SK-N-SH treated with all-trans-retinoic acid at 6 μM for 48 hours (cell line): ENCODE data around the gene DES.

Source experiments
- ATAC-seq: fragments of 200-7000 bp; cut with Tn5 transposase; 3 replicates; pipeline ENCODE4 v1.9.1; 2020; ENCODE audit warnings: mild to moderate bottlenecking, moderate library complexity
- ARNTL ChIP-seq: fragments of 450-650 bp; formaldehyde crosslinking; IDR thresholded peaks from 2 replicates; pipeline ENCODE4 v1.5.0; 2020; ENCODE audit warnings: low read depth, mild to moderate bottlenecking, moderate library complexity, borderline replicate concordance
- BACH2 ChIP-seq: fragments of 250-450 bp; sonication (Bioruptor Pico); IDR thresholded peaks from 2 replicates; pipeline ENCODE4 v1.9.0; 2021; ENCODE audit warnings: mild to moderate bottlenecking, borderline replicate concordance
- CSDC2 ChIP-seq: fragments of 250-450 bp; sonication (Bioruptor Pico); IDR thresholded peaks from 2 replicates; pipeline ENCODE4 v1.5.0; 2020; ENCODE audit warnings: mild to moderate bottlenecking, moderate library complexity
- ESRRG ChIP-seq: fragments of 250-450 bp; sonication (Bioruptor Pico); IDR thresholded peaks from 2 replicates; pipeline ENCODE4 v1.6.1; 2021; ENCODE audit warnings: mild to moderate bottlenecking
- GLIS3 ChIP-seq: fragments of 250-450 bp; sonication (Bioruptor Pico); IDR thresholded peaks from 2 replicates; pipeline ENCODE4 v1.5.0; 2020; ENCODE audit warnings: mild to moderate bottlenecking, moderate library complexity
- ISL1 ChIP-seq: fragments of 250-450 bp; sonication (Bioruptor Pico); IDR thresholded peaks from 2 replicates; pipeline ENCODE4 v2.1.2; 2022; ENCODE audit warnings: mild to moderate bottlenecking, moderate library complexity
- OSR1 ChIP-seq: fragments of 250-450 bp; sonication (Bioruptor Pico); IDR thresholded peaks from 2 replicates; pipeline ENCODE4 v1.8.0; 2022; ENCODE audit warnings: moderate library complexity, mild to moderate bottlenecking, inconsistent platforms
- PPARA ChIP-seq: fragments of 250-450 bp; sonication (Bioruptor Pico); IDR thresholded peaks from 2 replicates; pipeline ENCODE4 v1.5.0; 2020; ENCODE audit warnings: mild to moderate bottlenecking, borderline replicate concordance
- RARB ChIP-seq: fragments of 250-450 bp; sonication (Bioruptor Pico); IDR thresholded peaks from 2 replicates; pipeline ENCODE4 v1.8.0; 2021; ENCODE audit warnings: mild to moderate bottlenecking, moderate library complexity
- SNAI2 ChIP-seq: fragments of 250-450 bp; sonication (Bioruptor Pico); IDR thresholded peaks from 2 replicates; pipeline ENCODE4 v1.5.0; 2020; ENCODE audit warnings: mild to moderate bottlenecking, moderate library complexity
- TCF4 ChIP-seq: fragments of 250-450 bp; sonication (Bioruptor Pico); IDR thresholded peaks from 2 replicates; pipeline ENCODE4 v1.8.0; 2021; ENCODE audit warnings: mild to moderate bottlenecking, moderate library complexity, borderline replicate concordance
- TOX ChIP-seq: fragments of 250-450 bp; sonication (Bioruptor Pico); IDR thresholded peaks from 2 replicates; pipeline ENCODE4 v1.8.0; 2021; ENCODE audit warnings: mild to moderate bottlenecking, moderate library complexity, borderline replicate concordance
- ZC3H10 ChIP-seq: fragments of 250-450 bp; sonication (Bioruptor Pico); IDR thresholded peaks from 2 replicates; pipeline ENCODE4 v1.5.1; 2021; ENCODE audit warnings: mild to moderate bottlenecking, moderate library complexity
- ZFP3 ChIP-seq: fragments of 250-450 bp; sonication (Bioruptor Pico); IDR thresholded peaks from 2 replicates; pipeline ENCODE4 v1.5.0; 2020; ENCODE audit warnings: mild to moderate bottlenecking, moderate library complexity
- ZFP30 ChIP-seq: fragments of 450-650 bp; formaldehyde crosslinking; IDR thresholded peaks from 2 replicates; pipeline ENCODE4 v1.5.0; 2022; ENCODE audit warnings: mild to moderate bottlenecking, moderate library complexity
- ZNF565 ChIP-seq: fragments of 450-650 bp; formaldehyde crosslinking; conservative IDR thresholded peaks from 2 replicates; pipeline ENCODE4 v1.5.0; 2020; ENCODE audit warnings: low read depth, mild to moderate bottlenecking, moderate library complexity
- ZNF70 ChIP-seq: fragments of 450-650 bp; formaldehyde crosslinking; IDR thresholded peaks from 2 replicates; pipeline ENCODE4 v1.5.0; 2020; ENCODE audit warnings: mild to moderate bottlenecking, moderate library complexity
- ZNF8 ChIP-seq: fragments of 450-650 bp; formaldehyde crosslinking; IDR thresholded peaks from 2 replicates; pipeline ENCODE4 v1.5.0; 2020; ENCODE audit warnings: mild to moderate bottlenecking, moderate library complexity
- TF ChIP-seq, protein P1 (sequence below): fragments of 250-450 bp; sonication (Bioruptor Pico); IDR thresholded peaks from 2 replicates; pipeline ENCODE4 v1.8.0; 2021; ENCODE audit warnings: low read depth, mild to moderate bottlenecking, moderate library complexity, borderline replicate concordance
- TF ChIP-seq, protein P2 (sequence below): fragments of 250-450 bp; sonication (Bioruptor Pico); IDR thresholded peaks from 2 replicates; pipeline ENCODE4 v1.5.1; 2021; ENCODE audit warnings: mild to moderate bottlenecking, moderate library complexity
- TF ChIP-seq, protein P3 (sequence below): fragments of 250-450 bp; sonication (Bioruptor Pico); IDR thresholded peaks from 2 replicates; pipeline ENCODE4 v1.5.0; 2020; ENCODE audit warnings: mild to moderate bottlenecking, moderate library complexity
- TF ChIP-seq, protein P4 (sequence below): fragments of 250-450 bp; sonication (Bioruptor Pico); IDR thresholded peaks from 2 replicates; pipeline ENCODE4 v1.8.0; 2020; ENCODE audit warnings: mild to moderate bottlenecking, moderate library complexity, borderline replicate concordance

Gene DES

DNA sequence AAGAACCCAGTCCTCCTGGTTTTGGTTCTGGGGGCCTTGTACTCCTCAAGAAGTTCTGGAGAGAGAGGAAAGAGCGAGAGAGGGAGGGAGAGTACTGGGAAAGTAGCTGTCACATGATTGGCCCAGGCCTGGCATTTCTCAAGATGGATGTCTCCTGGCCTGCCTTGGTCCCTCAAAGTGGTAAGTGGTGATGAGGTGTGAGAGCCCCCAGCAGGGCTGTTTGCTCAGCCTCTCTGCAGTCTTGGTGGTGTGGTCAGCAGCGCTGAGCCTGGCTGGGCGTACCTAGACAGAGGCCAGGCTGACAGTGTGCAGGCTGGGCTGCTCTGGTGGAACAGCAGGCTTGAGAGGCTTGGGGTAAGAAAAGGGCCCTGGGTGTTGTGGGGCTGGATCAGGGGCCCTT, 19.0 kb downstream of the DES start:
- no peak for ATAC-seq
- no peak for TF ChIP-seq ZNF565 (CRISPR knock-in tag)
- TF ChIP-seq TCF4, result no peak
- no peak for TF ChIP-seq BACH2 (CRISPR knock-in tag)
- TF ChIP-seq OSR1, result no peak
- TF ChIP-seq GLIS3 (CRISPR knock-in tag), result no peak
- no peak for TF ChIP-seq ZNF8 (CRISPR knock-in tag)
- TF ChIP-seq ZNF70 (CRISPR knock-in tag), result no peak
- TF ChIP-seq ESRRG, result no peak
- TF ChIP-seq ZFP3 (CRISPR knock-in tag), result no peak
- TF ChIP-seq, protein P1, sequence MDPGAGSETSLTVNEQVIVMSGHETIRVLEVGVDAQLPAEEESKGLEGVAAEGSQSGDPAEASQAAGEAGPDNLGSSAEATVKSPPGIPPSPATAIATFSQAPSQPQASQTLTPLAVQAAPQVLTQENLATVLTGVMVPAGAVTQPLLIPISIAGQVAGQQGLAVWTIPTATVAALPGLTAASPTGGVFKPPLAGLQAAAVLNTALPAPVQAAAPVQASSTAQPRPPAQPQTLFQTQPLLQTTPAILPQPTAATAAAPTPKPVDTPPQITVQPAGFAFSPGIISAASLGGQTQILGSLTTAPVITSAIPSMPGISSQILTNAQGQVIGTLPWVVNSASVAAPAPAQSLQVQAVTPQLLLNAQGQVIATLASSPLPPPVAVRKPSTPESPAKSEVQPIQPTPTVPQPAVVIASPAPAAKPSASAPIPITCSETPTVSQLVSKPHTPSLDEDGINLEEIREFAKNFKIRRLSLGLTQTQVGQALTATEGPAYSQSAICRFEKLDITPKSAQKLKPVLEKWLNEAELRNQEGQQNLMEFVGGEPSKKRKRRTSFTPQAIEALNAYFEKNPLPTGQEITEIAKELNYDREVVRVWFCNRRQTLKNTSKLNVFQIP (CRISPR knock-in tag), result no peak
- TF ChIP-seq, protein P2, sequence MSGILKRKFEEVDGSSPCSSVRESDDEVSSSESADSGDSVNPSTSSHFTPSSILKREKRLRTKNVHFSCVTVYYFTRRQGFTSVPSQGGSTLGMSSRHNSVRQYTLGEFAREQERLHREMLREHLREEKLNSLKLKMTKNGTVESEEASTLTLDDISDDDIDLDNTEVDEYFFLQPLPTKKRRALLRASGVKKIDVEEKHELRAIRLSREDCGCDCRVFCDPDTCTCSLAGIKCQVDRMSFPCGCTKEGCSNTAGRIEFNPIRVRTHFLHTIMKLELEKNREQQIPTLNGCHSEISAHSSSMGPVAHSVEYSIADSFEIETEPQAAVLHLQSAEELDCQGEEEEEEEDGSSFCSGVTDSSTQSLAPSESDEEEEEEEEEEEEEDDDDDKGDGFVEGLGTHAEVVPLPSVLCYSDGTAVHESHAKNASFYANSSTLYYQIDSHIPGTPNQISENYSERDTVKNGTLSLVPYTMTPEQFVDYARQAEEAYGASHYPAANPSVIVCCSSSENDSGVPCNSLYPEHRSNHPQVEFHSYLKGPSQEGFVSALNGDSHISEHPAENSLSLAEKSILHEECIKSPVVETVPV (CRISPR knock-in tag), result no peak
- TF ChIP-seq RARB (CRISPR knock-in tag), result no peak
- TF ChIP-seq SNAI2, result no peak
- no peak for TF ChIP-seq ZC3H10
- TF ChIP-seq, protein P3, sequence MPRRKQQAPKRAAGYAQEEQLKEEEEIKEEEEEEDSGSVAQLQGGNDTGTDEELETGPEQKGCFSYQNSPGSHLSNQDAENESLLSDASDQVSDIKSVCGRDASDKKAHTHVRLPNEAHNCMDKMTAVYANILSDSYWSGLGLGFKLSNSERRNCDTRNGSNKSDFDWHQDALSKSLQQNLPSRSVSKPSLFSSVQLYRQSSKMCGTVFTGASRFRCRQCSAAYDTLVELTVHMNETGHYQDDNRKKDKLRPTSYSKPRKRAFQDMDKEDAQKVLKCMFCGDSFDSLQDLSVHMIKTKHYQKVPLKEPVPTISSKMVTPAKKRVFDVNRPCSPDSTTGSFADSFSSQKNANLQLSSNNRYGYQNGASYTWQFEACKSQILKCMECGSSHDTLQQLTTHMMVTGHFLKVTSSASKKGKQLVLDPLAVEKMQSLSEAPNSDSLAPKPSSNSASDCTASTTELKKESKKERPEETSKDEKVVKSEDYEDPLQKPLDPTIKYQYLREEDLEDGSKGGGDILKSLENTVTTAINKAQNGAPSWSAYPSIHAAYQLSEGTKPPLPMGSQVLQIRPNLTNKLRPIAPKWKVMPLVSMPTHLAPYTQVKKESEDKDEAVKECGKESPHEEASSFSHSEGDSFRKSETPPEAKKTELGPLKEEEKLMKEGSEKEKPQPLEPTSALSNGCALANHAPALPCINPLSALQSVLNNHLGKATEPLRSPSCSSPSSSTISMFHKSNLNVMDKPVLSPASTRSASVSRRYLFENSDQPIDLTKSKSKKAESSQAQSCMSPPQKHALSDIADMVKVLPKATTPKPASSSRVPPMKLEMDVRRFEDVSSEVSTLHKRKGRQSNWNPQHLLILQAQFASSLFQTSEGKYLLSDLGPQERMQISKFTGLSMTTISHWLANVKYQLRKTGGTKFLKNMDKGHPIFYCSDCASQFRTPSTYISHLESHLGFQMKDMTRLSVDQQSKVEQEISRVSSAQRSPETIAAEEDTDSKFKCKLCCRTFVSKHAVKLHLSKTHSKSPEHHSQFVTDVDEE (CRISPR knock-in tag), result no peak
- no peak for TF ChIP-seq CSDC2 (CRISPR knock-in tag)
- TF ChIP-seq ARNTL (CRISPR knock-in tag), result no peak
- no peak for TF ChIP-seq TOX

DNA sequence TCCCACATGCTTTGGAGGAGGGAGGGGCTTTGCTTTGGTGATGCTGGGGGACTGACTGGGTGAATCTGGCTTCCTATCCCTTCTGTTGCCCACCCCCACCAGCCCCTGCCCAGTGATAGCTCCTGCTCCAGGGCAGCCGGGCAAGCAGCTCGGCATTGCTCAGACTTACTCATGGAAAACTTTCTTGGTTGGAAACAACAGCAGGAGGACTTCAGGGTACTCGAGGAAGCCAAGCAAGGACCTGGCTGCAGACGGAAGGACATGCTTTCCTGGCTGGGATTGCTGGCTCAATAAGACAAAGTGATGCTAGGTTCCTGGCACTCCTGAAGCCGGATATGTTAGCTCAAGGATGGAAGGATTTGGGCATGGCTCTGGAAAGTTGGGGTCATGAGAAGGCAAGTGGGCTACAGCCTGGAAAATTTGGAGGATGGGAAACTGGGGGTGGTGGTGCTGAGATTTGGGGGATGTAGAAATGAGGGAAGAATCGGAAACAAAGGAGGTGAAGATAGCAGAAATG, 19.6 kb downstream of the DES start:
- ATAC-seq, result no peak
- TF ChIP-seq ARNTL (CRISPR knock-in tag) (no peak), ZNF70 (CRISPR knock-in tag) (no peak), ZFP3 (CRISPR knock-in tag) (no peak)
- TF ChIP-seq, protein P4, sequence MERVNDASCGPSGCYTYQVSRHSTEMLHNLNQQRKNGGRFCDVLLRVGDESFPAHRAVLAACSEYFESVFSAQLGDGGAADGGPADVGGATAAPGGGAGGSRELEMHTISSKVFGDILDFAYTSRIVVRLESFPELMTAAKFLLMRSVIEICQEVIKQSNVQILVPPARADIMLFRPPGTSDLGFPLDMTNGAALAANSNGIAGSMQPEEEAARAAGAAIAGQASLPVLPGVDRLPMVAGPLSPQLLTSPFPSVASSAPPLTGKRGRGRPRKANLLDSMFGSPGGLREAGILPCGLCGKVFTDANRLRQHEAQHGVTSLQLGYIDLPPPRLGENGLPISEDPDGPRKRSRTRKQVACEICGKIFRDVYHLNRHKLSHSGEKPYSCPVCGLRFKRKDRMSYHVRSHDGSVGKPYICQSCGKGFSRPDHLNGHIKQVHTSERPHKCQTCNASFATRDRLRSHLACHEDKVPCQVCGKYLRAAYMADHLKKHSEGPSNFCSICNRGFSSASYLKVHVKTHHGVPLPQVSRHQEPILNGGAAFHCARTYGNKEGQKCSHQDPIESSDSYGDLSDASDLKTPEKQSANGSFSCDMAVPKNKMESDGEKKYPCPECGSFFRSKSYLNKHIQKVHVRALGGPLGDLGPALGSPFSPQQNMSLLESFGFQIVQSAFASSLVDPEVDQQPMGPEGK, result no peak

DNA sequence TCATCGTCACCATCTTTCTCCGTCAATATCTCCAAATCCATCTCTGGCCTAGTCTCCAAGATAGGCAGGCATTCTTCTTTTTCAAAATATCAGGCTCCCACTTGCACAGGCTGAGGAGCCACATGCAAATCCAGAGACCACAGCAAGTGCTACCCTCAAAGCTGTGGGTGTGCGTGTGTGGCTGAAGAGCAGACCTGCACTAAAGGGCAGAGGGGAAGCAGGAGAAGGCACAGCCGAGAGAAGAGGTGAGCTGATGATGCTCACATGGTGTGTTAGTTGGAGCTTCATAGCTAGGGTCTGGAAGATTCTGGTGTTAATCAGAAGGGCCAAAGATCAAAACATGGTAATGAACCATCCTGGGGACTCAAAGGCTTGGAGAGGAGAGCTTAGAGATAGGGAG, 20.3 kb downstream of the DES start:
- TF ChIP-seq ZC3H10, result no peak
- TF ChIP-seq, protein P3 (CRISPR knock-in tag), result no peak
- no peak for TF ChIP-seq TOX
- TF ChIP-seq, protein P4, result no peak
- TF ChIP-seq ESRRG, result no peak
- TF ChIP-seq OSR1, result no peak
- no peak for TF ChIP-seq BACH2 (CRISPR knock-in tag)
- no peak for TF ChIP-seq ZNF8 (CRISPR knock-in tag)
- TF ChIP-seq ZFP3 (CRISPR knock-in tag), result no peak
- no peak for TF ChIP-seq ARNTL (CRISPR knock-in tag)
- TF ChIP-seq, protein P2 (CRISPR knock-in tag), result no peak
- TF ChIP-seq ZNF565 (CRISPR knock-in tag), result no peak
- TF ChIP-seq ISL1 (CRISPR knock-in tag), result no peak
- TF ChIP-seq SNAI2, result no peak
- no peak for TF ChIP-seq CSDC2 (CRISPR knock-in tag)
- TF ChIP-seq TCF4, result no peak
- no peak for TF ChIP-seq ZNF70 (CRISPR knock-in tag)
- TF ChIP-seq ZFP30 (CRISPR knock-in tag), result no peak
- TF ChIP-seq PPARA, result no peak
- TF ChIP-seq GLIS3 (CRISPR knock-in tag), result no peak
- TF ChIP-seq, all 23 proteins: peak for 0
- ATAC-seq, result no peak
